NOMO-1 treated with DMSO at 0.1 percent for 48 hours (cell line): ENCODE data around the gene MAT2A.
"Not testable (repeated sequence)": the region's sequence is repeated elsewhere in the genome, so short reads cannot be mapped to it uniquely, and the experiment has no call there.

Experiments
- DNase-seq: peaks from one replicate; lab custom pipeline; 2025; ENCODE audit not compliant: unreplicated experiment; lab: John Stamatoyannopoulos, UW

Gene MAT2A

DNA sequence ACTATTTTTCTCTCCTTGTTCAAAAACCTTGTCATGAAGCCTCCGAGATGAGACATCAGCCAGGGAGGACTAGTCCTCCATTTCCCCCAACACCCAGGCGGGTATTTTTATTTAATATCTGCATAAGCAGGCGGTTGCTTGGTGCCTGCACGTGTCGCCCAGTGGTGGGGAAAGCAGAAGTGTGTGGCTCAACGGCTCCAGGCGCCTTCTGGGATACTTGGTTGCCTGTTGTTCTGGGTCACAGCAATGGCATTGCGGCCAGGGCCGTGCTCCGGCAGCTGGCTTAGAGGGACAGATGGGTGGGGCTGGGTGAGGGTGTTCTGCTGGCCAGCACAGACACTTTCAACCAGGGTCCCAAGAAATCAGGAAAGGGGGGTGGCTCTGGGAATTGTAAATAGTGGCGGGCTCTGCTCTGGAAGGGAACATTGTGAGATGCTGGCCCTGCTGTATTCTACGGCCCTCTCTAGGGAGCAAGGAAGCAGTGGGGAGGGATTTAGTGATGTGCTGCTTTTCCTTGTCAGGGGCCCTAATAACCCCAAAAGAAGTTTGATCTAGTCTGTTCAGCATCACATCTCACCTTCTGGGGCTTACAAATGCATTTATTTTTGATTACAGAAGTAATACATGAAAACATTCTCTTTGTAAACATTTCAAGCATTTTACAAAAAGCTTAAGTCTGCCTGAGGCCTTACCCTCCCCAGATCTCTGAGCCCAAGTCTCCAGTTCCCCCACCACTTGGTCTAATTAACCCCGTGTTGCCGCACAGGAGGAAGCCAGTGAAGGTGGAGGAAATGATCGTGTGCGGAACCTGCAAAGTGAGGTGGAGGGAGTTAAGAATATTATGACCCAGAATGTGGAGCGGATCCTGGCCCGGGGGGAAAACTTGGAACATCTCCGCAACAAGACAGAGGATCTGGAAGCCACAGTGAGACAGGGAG lies 39.5 kb downstream of the MAT2A start:
- peak; percentile 88 for DNase-seq

DNA sequence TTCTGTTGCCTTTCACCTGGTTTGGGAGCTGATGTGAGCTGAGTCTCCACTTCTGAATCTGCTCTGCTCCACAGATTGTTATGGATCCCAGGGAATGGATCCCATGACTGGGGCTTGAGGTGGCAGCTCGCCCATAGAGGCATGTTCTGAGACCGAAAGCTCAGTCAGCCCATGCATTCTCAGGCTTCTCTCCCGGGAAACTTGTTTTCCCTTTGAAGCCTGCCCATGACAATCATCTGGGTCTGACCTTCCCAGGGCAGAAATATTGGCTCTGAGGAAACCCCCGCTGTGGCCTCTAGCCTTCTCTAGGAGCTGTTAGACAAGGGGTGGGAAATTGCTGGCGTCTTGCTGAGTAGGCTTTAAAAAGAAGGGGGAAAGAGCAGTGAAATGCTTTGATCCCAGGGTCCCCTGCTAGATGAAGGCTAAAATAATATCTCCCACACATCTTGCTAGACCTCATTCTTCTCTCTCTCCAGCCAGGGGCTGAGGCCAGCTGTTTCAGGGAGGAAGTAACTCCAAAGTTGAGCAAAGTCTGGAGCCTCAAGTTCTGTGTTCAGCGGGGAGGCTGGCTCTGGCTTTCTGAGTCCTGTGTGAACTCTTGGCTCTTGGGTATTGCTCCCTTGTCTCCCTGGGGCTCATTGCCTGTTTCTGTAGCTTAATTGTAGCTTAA lies 40.4 kb downstream of the MAT2A start:
- peak; percentile 58 for DNase-seq

DNA sequence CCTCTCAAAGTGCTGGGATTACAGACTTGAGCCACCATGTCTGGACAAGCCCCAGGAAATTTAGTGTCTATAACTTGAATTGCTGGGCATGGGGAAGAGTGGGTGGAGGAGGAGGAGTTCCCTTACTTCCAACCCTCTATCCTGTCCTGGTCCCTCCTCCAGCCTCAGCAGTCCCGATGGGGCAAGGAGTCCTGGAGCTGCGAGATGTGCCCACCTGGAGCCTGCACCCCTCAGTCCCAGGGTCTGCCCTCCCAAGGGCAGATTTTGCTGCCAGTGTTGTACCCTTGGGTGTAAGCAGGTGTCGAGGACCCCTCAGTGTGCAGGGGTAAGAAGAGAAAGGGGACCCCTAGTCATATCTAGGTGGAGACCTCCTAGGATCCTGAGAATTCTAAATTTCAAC lies 41.2 kb downstream of the MAT2A start:
- no peak for DNase-seq

DNA sequence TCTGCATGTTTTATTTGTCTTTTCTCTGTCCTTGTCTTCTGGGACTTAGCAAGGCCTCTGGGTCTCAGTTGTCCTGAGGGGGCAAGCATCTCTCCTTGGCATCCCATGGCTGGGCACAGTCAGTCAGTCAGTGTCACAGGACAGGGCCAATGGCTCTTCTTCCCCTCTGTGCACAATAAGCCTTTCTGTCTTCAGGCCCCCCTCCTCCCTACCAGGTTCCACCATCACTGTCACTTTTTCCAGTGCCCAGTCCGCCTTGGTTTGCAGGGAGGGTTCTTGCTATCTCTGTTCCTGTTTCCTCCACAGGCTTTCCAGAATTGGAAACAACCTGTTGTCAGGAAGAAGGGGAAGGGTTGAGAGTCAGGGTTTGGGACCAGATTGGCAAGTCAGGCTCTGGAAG lies 43.5 kb downstream of the MAT2A start:
- no peak for DNase-seq

DNA sequence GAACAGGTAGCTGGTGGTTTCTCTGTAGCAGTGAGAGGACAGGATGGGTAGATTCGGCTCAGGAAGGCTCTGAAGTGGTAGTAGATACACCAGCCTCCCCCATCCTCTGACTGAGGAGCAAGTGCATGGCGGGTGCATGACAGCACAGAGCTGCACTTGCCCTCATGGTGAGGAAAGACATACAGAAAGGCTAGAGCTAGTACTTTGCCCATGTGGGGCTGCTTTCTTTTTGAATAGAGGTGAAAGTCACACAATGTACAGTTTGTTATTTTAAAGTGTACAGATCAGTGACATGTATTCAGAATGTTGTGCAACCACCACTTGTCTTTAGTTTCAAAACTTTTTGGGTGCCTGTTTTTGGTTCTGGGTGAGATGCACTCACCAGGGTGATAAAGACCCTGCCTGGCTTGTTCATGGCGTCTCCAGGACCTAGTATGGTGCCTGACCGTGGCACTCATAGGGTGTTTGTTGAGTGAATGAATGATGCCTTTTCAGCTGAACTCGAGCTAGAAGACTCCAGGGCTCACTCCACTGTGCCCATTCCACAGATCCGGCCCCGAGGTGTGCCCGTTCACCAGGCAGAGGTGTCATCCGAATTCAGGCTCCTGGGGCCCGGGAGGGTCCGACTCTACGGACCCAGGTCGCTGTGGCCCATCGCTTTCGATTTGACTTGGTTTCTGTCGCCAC lies 44.8 kb downstream of the MAT2A start:
- DNase-seq: no peak

DNA sequence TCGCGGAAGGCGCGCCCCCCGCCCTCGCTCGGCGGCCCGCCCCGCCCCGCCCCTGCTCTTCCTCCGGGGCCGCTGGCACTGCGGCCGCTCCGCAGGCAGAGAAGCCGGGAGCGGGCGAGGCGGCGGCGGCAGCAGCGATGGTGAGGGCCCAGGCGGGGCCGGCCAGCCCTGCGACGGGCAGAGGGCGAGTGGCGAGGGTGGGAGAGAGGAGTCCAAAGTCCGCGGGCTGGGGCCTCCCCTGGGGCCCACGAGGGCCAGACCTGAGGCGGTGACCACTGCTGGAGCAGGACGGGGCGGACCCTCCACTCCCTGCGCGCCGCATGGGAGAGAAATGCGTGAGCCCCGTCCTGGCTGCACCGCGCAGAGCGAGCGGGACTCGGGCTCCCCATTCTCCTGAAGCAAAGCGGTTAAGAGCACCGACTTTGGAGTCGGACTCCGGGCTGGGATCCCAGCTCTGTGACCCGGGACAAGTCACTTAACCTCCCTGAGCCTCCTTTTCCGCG lies 45.4 kb downstream of the MAT2A start, which contains the start of gene VAMP5:
TSS of gene VAMP5 (plus strand) at position 78 of the 503 bp plus-strand sequence. CDS start at position 138, 60 bp downstream.
- DNase-seq: no peak

DNA sequence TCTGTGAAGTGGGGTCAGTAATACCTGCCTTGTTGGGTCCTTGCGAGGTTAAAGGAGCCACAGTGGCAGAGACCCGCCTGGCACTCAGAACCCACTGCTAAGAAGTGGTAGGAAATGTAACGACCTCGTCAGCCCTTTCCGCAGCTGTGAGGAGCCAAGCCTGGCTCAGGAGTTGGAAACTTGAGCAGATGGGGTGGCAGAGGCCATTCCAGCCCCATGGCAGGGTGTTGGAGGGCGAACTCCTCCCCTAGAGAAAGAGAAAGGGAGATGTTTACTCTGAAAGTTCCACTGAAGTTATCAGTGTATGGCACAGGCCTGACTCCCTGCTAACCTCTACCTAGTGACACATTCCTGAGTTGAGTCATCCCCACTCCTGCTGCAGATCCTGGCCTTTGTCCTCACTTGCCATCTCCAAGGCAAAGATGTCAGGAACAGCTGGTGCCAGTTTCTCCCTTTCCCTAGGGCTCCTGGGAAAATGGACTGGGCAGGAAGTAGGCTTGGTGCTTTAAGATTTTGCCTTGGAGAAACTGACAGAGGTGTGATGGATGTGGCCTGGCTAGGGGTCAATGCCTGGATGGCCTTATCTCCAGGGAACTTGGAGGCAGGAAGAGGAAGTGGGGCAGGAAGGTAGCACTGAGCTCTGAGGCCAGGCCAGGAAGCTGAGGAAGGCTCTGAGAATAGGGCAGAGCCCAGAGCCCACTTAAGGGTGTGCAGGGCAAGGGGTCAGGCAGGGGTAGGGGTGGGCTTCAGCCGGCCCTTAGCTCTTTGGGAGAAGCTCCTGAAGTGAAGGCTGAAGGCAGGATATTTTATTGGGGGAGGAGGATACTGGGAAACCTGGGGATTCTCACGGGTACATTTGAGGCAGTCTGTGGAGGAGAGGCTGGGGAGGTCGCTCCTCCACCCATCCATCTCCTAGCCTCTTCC lies 46.2 kb downstream of the MAT2A start:
- DNase-seq: no peak

DNA sequence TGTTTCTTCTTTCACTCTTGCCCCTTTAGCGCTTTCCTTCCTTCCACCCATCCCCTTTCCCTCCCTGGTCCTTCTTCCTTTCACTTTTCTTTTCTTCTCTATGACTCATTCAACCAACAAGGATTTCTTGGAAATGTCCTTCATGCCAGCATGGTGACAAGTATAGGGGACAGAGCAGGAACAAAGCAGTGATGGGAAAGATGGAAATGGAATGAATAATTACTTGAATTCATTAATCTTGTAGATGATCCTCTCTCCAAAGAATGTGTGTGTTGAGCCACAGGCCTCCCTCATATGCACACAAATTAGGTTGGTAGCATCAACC lies 46.8 kb downstream of the MAT2A start:
- peak; percentile 8 for DNase-seq

DNA sequence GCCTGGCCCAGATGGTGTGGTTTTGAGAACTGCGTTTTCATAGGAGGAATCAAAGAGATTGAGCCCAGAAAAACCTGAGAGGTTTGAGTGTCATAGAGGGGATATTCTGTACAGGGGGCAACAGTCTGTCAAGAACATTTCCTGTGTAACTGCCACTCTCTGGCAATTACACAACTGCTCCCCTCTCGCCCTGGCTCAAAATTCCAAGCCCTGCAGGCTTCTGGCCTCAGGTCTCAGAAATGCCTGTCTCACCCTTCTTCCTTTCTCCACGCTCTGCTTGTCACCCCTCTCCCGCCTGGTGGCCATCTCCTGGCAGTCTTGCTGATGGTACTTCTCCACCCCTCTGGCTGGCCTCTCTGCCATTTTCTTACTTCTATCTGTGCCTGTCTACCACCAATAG lies 49.3 kb downstream of the MAT2A start:
- no peak for DNase-seq

DNA sequence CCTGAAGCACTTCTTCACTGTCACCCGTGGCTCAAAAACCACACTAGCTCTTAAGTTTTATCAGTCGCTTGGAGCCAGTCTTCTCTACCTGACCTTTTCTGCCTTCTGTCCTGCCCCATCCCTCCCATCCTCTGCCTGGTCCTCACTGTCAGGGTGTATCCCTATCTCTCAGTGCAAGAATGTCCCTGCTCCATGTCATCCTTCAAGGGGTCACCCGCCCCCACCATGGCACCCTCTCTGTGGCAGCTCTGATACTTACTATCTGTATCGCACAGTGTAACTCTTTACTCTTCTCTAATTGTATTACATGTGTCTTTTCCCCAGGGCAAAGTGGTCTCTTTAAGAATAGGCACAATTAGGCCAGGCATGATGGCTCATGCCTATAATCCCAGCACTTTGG lies 49.7 kb downstream of the MAT2A start:
- no peak for DNase-seq

DNA sequence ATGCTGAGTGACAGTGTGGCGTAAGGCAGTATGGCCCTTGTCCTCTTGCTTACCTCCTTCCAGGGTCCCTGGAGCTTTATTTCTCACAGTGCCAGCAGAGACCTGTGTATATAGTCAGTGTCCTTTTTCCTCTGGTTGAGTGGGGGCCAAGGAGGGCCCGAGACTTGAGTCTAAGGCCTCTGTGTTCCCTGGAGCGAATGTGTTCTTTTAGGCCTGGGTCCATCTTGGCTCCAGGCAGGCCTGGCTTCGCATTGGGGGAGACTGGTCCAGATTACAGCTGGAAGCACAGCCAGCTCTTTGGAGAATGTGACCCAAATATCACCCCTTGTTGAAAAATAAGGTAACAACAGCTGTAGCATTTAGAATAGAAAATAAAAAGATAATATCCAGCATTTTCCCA lies 50.2 kb downstream of the MAT2A start:
- no peak for DNase-seq

DNA sequence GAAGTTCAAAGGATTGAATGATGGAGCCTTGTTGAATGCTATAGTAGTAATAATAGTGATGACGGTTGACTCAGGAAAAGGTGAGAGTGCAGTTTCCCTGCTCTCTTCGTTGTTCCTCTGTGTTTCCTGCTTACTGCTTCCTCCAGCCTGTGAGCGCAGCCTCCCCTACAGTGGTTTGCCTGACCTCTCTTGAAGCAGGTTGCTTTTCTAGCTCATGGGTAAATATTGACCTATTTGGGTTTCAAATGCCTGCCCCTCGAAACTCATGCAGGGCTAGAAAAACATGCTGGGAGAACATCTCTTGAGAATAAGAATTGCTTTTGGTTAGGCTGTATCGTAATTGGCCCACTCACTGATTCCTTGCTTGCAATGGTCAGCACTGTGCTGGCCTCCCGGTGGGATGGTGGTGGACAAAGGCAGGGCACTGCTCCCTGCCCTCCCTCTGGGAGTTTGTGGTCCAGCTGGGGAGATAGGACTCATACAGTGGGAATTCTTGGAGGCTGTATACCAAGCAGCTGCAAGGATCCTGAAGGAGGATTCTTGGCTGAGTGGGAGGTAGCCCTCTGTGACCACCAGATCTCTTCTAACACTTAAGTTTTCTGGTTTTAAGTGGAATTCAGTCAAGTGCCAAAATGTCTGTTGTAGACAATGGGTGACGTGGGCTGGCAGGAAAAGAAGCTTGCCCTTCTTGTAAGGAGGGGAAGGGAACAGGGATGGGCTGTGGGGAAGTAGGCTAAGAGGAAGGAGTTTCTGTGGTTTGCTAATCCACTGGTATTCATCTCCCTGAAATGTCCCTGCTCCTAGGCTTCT lies 51.2 kb downstream of the MAT2A start:
- DNase-seq: no peak

DNA sequence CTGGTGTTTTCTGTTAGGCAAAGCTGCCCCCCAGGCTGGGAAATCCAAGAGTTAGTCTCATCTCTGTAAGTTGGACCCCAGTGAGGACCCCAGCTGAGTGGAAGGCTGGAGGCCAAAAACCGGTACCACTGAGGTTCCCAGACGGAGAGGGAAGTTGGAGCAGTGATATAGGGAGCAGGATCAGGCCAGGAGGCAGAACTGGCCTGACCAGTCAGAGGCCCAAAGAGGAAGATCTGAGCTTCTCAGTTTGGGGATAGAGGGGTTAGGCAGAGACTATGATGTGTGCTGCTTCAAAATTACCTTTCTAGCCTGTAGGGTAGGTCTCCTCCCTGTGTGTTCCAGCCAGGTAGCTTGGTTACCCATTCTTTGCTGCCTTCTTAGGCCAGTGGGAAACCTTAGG lies 52.0 kb downstream of the MAT2A start:
- DNase-seq: no peak

DNA sequence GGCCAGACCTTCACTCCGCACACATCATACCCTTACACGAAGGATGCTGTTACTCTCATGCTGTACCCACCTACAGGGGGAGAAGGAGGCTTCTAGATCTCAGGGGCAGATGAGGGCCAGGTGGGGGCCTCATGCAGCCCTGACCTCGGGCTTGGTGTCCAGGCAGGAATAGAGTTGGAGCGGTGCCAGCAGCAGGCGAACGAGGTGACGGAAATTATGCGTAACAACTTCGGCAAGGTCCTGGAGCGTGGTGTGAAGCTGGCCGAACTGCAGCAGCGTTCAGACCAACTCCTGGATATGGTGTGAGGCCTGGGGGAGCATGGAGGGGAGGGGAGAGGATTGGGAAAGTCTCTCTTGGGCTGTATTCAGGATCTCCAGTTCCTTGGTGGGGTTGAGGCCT lies 52.6 kb downstream of the MAT2A start:
- DNase-seq: no peak

DNA sequence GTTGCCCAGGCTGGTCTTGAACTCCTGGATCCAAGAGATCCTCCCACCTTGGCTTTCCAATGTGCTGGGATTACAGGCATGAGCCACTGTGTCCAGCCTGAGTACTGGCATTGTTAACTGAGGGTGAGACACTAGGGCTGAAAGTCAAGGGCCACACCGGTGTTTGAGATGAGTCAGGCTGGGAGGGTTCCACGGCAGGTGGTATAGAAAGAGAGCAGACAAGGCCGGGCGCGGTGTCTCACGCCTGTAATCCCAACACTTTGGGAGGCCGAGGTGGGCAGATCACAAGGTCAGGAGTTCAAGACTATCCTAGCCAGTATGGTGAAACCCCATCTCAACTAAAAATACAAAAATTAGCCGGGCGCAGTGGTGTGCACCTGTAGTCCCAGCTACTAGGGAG lies 53.3 kb downstream of the MAT2A start:
- not testable (repeated sequence) for DNase-seq

DNA sequence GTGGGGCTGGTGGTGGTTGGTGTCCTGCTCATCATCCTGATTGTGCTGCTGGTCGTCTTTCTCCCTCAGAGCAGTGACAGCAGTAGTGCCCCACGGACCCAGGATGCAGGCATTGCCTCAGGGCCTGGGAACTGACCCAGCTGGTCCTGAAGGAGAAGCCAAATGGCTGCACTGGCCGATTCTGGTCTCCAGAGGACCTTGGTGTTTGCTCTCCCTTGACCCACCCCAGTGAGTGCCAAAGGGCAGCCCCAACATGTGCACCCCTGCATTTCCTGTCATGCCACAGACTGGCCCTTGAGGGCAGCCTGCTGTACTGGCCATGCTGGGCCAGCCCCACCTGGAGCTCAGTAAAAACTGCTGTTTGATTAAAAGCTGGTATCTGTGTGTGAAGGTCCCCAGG lies 54.1 kb downstream of the MAT2A start:
- no peak for DNase-seq
